Subcutaneous adipose tissue (tissue), 4 donors: Measurements from ENCODE around the gene NLE1. TPM values are rescaled to one million over a fixed set of nuclear protein-coding genes. Genes with fewer than 3 reads are reported as not detected.

Experiments used
- CTCF ChIP-seq: fragments of 450-650 bp; IDR thresholded peaks from one replicate; pipeline ENCODE4 v1.5.1; 2016; ENCODE audit warnings: low read depth, mild to moderate bottlenecking, control low read depth, antibody characterized with exemption, moderate library complexity
- total RNA-seq, 4 donors: library from RNA; depleted of rRNA; stranded (reverse); fragments of >200 nt; gene quantifications; one replicate each; pipeline ENCODE4 v1.1.0, GENCODE V29; 2016

NLE1 gene
- total RNA-seq, 4 donors from 2014 or later, result 5.1 to 21.9 (median 14.7) TPM

- no peak for TF ChIP-seq CTCF
Measured at GRCh38 chr17:35167666-35168065, 25.6 kb upstream of the NLE1 start.

- no peak for TF ChIP-seq CTCF
Measured at GRCh38 chr17:35167046-35167445, 24.9 kb upstream of the NLE1 start.

- TF ChIP-seq CTCF, result no peak
Measured at GRCh38 chr17:35166526-35166925, 24.4 kb upstream of the NLE1 start.

- no peak for TF ChIP-seq CTCF
Measured at GRCh38 chr17:35164716-35165115, 22.6 kb upstream of the NLE1 start.

GRCh38 chr17:35163886-35164285 lies 21.8 kb upstream of the NLE1 start:
- no peak for TF ChIP-seq CTCF

- no peak for TF ChIP-seq CTCF
Measured at GRCh38 chr17:35162755-35163154, 20.7 kb upstream of the NLE1 start.

- TF ChIP-seq CTCF, result no peak
Measured at GRCh38 chr17:35161281-35161761, 19.2 kb upstream of the NLE1 start.
